H9 (cell line): ENCODE data around the gene PACSIN2. TPM values are rescaled to one million over a fixed set of nuclear protein-coding genes. Genes with fewer than 3 reads are reported as not detected.

ENCODE experiments used
- DNase-seq: peaks from one replicate; pipeline ENCODE4 v3.0.0-alpha.2; 2017
- H2AFZ ChIP-seq: one replicate; pipeline ENCODE4 v1.6.1; 2013; ENCODE audit warnings: mild to moderate bottlenecking, low read length, control low read depth, moderate library complexity
- H2AK5ac ChIP-seq: 2 replicates; pipeline ENCODE4 v1.6.1; 2013; ENCODE audit warnings: low read length, control low read depth, mixed read lengths; ENCODE audit not compliant: insufficient read length
- H2BK120ac ChIP-seq: one replicate; pipeline ENCODE4 v1.6.1; 2013; ENCODE audit warnings: low read depth, mild to moderate bottlenecking, low read length, control low read depth, inconsistent platforms; ENCODE audit not compliant: poor library complexity, severe bottlenecking
- H2BK12ac ChIP-seq: 2 replicates; pipeline ENCODE4 v1.6.1; 2013; ENCODE audit warnings: low read length, control low read depth, mixed read lengths, low read depth; ENCODE audit not compliant: insufficient read length
- H2BK15ac ChIP-seq: 2 replicates; pipeline ENCODE4 v1.6.1; 2013; ENCODE audit warnings: low read depth, low read length, control low read depth
- H2BK20ac ChIP-seq: one replicate; pipeline ENCODE4 v1.6.1; 2013; ENCODE audit warnings: low read depth, mild to moderate bottlenecking, low read length, control low read depth, inconsistent platforms; ENCODE audit not compliant: poor library complexity, severe bottlenecking
- H2BK5ac ChIP-seq: 2 replicates; pipeline ENCODE4 v1.6.1; 2013; ENCODE audit warnings: low read length, control low read depth, mixed read lengths; ENCODE audit not compliant: insufficient read length
- H3K14ac ChIP-seq: 2 replicates; pipeline ENCODE4 v1.6.1; 2013; ENCODE audit warnings: low read length, control low read depth; ENCODE audit not compliant: insufficient read depth
- H3K18ac ChIP-seq: 2 replicates; pipeline ENCODE4 v1.6.1; 2013; ENCODE audit warnings: low read depth, mild to moderate bottlenecking, mixed read lengths, low read length, control low read depth; ENCODE audit not compliant: insufficient read length
- H3K23ac ChIP-seq: 2 replicates; pipeline ENCODE4 v1.6.1; 2013; ENCODE audit warnings: low read length, control low read depth, mixed read lengths, low read depth; ENCODE audit not compliant: insufficient read length
- H3K23me2 ChIP-seq: 2 replicates; pipeline ENCODE4 v1.6.1; 2013; ENCODE audit warnings: low read depth, mild to moderate bottlenecking, mixed read lengths, low read length, control low read depth; ENCODE audit not compliant: insufficient read length, poor library complexity, severe bottlenecking
- H3K27ac ChIP-seq: 2 replicates; pipeline ENCODE4 v1.5.1; 2013; ENCODE audit warnings: low read length, control low read depth, mixed read lengths, low read depth; ENCODE audit not compliant: insufficient read length
- H3K27me3 ChIP-seq: 2 replicates; pipeline ENCODE4 v1.6.1; 2013; ENCODE audit warnings: low read length, control low read depth, inconsistent platforms; ENCODE audit not compliant: insufficient read depth
- H3K4ac ChIP-seq: 2 replicates; pipeline ENCODE4 v1.6.1; 2013; ENCODE audit warnings: low read depth, mild to moderate bottlenecking, control low read depth, inconsistent platforms, low read length, moderate library complexity
- H3K4me1 ChIP-seq: 2 replicates; pipeline ENCODE4 v1.6.1; 2013; ENCODE audit warnings: low read length, control low read depth, inconsistent platforms; ENCODE audit not compliant: insufficient read depth
- H3K4me2 ChIP-seq: 2 replicates; pipeline ENCODE4 v1.6.1; 2013; ENCODE audit warnings: low read length, control low read depth, mixed read lengths; ENCODE audit not compliant: insufficient read length, insufficient read depth
- H3K56ac ChIP-seq: 2 replicates; pipeline ENCODE4 v1.6.1; 2013; ENCODE audit warnings: low read depth, mild to moderate bottlenecking, mixed read lengths, low read length, control low read depth; ENCODE audit not compliant: insufficient read length
- H3K79me1 ChIP-seq: 2 replicates; pipeline ENCODE4 v1.6.1; 2013; ENCODE audit warnings: low read depth, mild to moderate bottlenecking, moderate library complexity, low read length, control low read depth, inconsistent platforms; ENCODE audit not compliant: insufficient read depth, poor library complexity, severe bottlenecking
- H3K79me2 ChIP-seq: 2 replicates; pipeline ENCODE4 v1.6.1; 2013; ENCODE audit warnings: low read length, control low read depth, inconsistent platforms; ENCODE audit not compliant: insufficient read depth
- H3K9ac ChIP-seq: 2 replicates; pipeline ENCODE4 v1.6.1; 2013; ENCODE audit warnings: low read length, control low read depth, mixed read lengths; ENCODE audit not compliant: insufficient read length; ENCODE audit errors: extremely low read depth
- H3K9me3 ChIP-seq: one replicate; pipeline ENCODE4 v1.6.1; 2013; ENCODE audit warnings: low read depth, low read length, inconsistent platforms; ENCODE audit not compliant: control insufficient read depth
- H3T11ph ChIP-seq: one replicate; pipeline ENCODE4 v1.6.1; 2013; ENCODE audit warnings: mild to moderate bottlenecking, low read length, control low read depth, inconsistent platforms
- H4K20me1 ChIP-seq: one replicate; pipeline ENCODE4 v1.6.1; 2013; ENCODE audit not compliant: control insufficient read depth, insufficient read length, insufficient read depth
- H4K5ac ChIP-seq: 2 replicates; pipeline ENCODE4 v1.6.1; 2013; ENCODE audit warnings: low read depth, mild to moderate bottlenecking, mixed read lengths, low read length, control low read depth; ENCODE audit not compliant: insufficient read length
- H4K8ac ChIP-seq: replicated peaks from 2 replicates; pipeline ENCODE4 v1.6.1; 2013; ENCODE audit warnings: low read length, control low read depth, mixed read lengths, low read depth; ENCODE audit not compliant: insufficient read length
- H4K91ac ChIP-seq: 2 replicates; pipeline ENCODE4 v1.6.1; 2013; ENCODE audit warnings: low read depth, mild to moderate bottlenecking, moderate library complexity, mixed read lengths, low read length, control low read depth; ENCODE audit not compliant: insufficient read length
- H3K27ac Mint-ChIP-seq, 3 experiments: 2 replicates in 2 of 3; 3 replicates in 1 of 3; pipeline ENCODE4 v1.8.0; 2020 to 2021; ENCODE audit warnings: mixed read lengths in 3 of 3, mild to moderate bottlenecking in 1 of 3, moderate library complexity in 1 of 3
- H3K27me3 Mint-ChIP-seq: 2 replicates; pipeline ENCODE4 v1.8.0; 2021; ENCODE audit warnings: low read depth, mild to moderate bottlenecking, moderate library complexity, mixed read lengths
- H3K36me3 Mint-ChIP-seq, 3 experiments: 2 replicates in 2 of 3; 3 replicates in 1 of 3; pipeline ENCODE4 v1.8.0; 2020 to 2021; ENCODE audit warnings: low read depth in 3 of 3, mixed read lengths in 3 of 3; ENCODE audit not compliant: insufficient read depth in 1 of 3
- H3K4me1 Mint-ChIP-seq, 2 experiments: 2 replicates each; pipeline ENCODE4 v1.8.0; 2020; ENCODE audit warnings: mixed read lengths in 2 of 2
- H3K4me3 Mint-ChIP-seq, 2 experiments: 2 replicates in 1 of 2; 3 replicates in 1 of 2; pipeline ENCODE4 v1.8.0; 2020 to 2021; ENCODE audit warnings: mild to moderate bottlenecking in 2 of 2, mixed read lengths in 2 of 2, moderate library complexity in 1 of 2
- H3K9me3 Mint-ChIP-seq, 2 experiments: 2 replicates in 1 of 2; 3 replicates in 1 of 2; pipeline ENCODE4 v1.8.0; 2020; ENCODE audit warnings: mild to moderate bottlenecking in 2 of 2, mixed read lengths in 2 of 2, moderate library complexity in 1 of 2
- WGBS: extraction: QIAGEN DNeasy Blood & Tissue Kit; methylation state at CpG from one replicate; pipeline ENCODE4 v1.1.7; 2013; ENCODE audit warnings: missing lambda C conversion rate, low lambda C conversion rate, mixed read lengths; ENCODE audit not compliant: insufficient read length; ENCODE audit errors: extremely low coverage; 5-methylcytosine and 5-hydroxymethylcytosine counted together
- total RNA-seq: library from RNA; stranded (reverse); gene quantifications from 2 replicates; pipeline ENCODE4 v1.2.1, GENCODE V29; 2021
- TF ChIP-seq, protein P1 (sequence below): fragments of 200-600 bp; sonication (generic); conservative IDR thresholded peaks from 3 replicates; pipeline ENCODE4 v1.8.0; 2021; ENCODE audit warnings: antibody characterized with exemption, mild to moderate bottlenecking

PACSIN2 gene
- total RNA-seq, 1 experiment from 2014 or later = 62.3 TPM

DNA sequence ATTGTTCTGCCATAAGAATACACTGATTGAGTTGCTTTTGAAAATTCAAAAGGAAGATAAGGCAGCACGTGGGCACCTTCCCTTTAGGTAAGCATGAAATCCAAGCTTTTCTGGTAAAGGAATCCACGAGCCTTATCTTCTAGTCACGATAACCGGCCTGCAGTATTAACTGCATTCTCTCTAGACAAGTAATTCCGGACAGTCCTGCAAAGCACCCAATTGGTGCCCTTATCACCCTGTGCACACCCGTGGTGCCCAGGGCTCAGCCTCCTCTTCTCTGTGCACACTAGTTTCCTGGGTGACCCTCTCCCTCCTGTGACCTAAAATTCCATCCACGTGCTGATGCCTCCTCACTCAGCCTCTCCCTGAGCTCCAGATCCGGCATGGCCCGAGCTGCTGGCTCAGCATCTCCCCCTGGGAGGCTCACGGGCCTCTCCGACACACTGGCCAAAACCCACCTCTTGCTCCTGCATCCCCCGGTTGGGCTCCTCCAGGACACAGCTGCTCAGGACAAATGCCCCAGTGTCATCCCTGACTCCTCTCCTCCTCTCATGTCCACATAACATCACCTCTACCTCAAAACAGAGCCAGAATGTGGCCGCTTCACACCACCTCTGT, 63.7 kb downstream of the PACSIN2 start:
- Histone ChIP-seq H3K4me1 (peaks cover 10% of the 10 kb centered on the region; the same call in 1 of the 2 replicates), H4K5ac (no peak overlapping the region), H3K14ac (no peak overlapping the region), H3K18ac (no peak overlapping the region), H2BK20ac (no peak overlapping the region), H3K9ac (no peak overlapping the region), H2BK15ac (no peak overlapping the region), H2AK5ac (no peak overlapping the region), H2BK120ac (no peak overlapping the region), H4K8ac (no peak overlapping the region), H2BK12ac (no peak overlapping the region), H2BK5ac (no peak overlapping the region), H3K4me2 (no peak overlapping the region), H4K91ac (no peak overlapping the region), H3K79me1 (peaks cover 6% of the 10 kb centered on the region), H3K23ac (no peak overlapping the region), H3T11ph (no peak overlapping the region), H3K79me2 (peaks cover 15% of the 10 kb centered on the region; the same call in 1 of the 2 replicates), H3K4ac (no peak overlapping the region), H3K27me3 (no peaks in the 10 kb centered on the region), H3K23me2 (no peaks in the 10 kb centered on the region), H4K20me1 (no peaks in the 10 kb centered on the region), H3K27ac (no peak overlapping the region), H3K56ac (no peak overlapping the region), H2AFZ (no peak overlapping the region), H3K9me3 (no peaks in the 10 kb centered on the region)
- H3K4me3 Mint-ChIP-seq = no peak overlapping the region
- no CpG with 5 or more reads among the region's 13 CpGs for WGBS
- no peaks in the 10 kb centered on the region; the same call in 1 of the 2 replicates for H3K27me3 Mint-ChIP-seq
- peak; percentile 38 for DNase-seq
- H3K4me1 Mint-ChIP-seq = peaks cover 47 to 52% of the 10 kb centered on the region in 2 experiments
- H3K9me3 Mint-ChIP-seq = peaks cover 0 to 3% of the 10 kb centered on the region in 2 experiments; a peak in 3 of 5 replicates
- H3K36me3 Mint-ChIP-seq = peaks cover 8 to 17% (median 8%) of the 10 kb centered on the region in 3 experiments; a peak in 6 of 7 replicates
- TF ChIP-seq, protein P1, sequence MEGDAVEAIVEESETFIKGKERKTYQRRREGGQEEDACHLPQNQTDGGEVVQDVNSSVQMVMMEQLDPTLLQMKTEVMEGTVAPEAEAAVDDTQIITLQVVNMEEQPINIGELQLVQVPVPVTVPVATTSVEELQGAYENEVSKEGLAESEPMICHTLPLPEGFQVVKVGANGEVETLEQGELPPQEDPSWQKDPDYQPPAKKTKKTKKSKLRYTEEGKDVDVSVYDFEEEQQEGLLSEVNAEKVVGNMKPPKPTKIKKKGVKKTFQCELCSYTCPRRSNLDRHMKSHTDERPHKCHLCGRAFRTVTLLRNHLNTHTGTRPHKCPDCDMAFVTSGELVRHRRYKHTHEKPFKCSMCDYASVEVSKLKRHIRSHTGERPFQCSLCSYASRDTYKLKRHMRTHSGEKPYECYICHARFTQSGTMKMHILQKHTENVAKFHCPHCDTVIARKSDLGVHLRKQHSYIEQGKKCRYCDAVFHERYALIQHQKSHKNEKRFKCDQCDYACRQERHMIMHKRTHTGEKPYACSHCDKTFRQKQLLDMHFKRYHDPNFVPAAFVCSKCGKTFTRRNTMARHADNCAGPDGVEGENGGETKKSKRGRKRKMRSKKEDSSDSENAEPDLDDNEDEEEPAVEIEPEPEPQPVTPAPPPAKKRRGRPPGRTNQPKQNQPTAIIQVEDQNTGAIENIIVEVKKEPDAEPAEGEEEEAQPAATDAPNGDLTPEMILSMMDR = no peak
- H3K27ac Mint-ChIP-seq = peak overlapping the region; percentile 13 to 19 (median 13); a peak in 4 of 7 replicates
